ENCODE data around the gene PUS3.

- TF ChIP-seq GATA2 (IDR thresholded peaks at IDR 0.05; ENCODE audit: low read depth, low read length) (no peak), GATA3 (IDR thresholded peaks at IDR 0.05; ENCODE audit: low read depth, low read length) (no peak)
Measured at GRCh38 chr11:125948278-125949051, 45.5 kb upstream of the PUS3 start.
